Upper lobe of right lung (tissue), 1 donor: ENCODE results near the gene TDRKH. TPM values are rescaled to one million over a fixed set of nuclear protein-coding genes. Genes with fewer than 3 reads are reported as not detected.
"Not testable (repeated sequence)": the region's sequence is repeated elsewhere in the genome, so short reads cannot be mapped to it uniquely, and the experiment has no call there.

Experiments
- ATAC-seq: fragments of 200-7000 bp; cut with Tn5 transposase; one replicate; pipeline ENCODE4 v1.9.1; 2020; ENCODE audit warnings: mild to moderate bottlenecking, moderate library complexity
- DNase-seq: peaks from one replicate; pipeline ENCODE4 v3.0.0-alpha.2; 2020
- H3K27ac ChIP-seq: fragments of 200-600 bp; one replicate; pipeline ENCODE4 v1.8.0; 2022
- H3K27me3 ChIP-seq: fragments of 200-600 bp; one replicate; pipeline ENCODE4 v1.8.0; 2022; ENCODE audit warnings: mild to moderate bottlenecking
- H3K36me3 ChIP-seq: fragments of 200-600 bp; one replicate; pipeline ENCODE4 v1.8.0; 2022
- H3K4me1 ChIP-seq: fragments of 200-600 bp; one replicate; pipeline ENCODE4 v1.8.0; 2022
- H3K4me3 ChIP-seq: fragments of 200-600 bp; one replicate; pipeline ENCODE4 v1.8.0; 2022; ENCODE audit warnings: mild to moderate bottlenecking
- H3K9me3 ChIP-seq: fragments of 200-600 bp; one replicate; pipeline ENCODE4 v1.8.0; 2022
- intact Hi-C: fragments of 100-400 bp; cut with DNase I; formaldehyde crosslinking; loops from one replicate; pipeline ENCODE4 v1.11.0; 2022
- total RNA-seq: library from RNA; stranded (reverse); fragmentation: NEBNext Ultra II Directional; extraction: Animal tissue kit (Norgen Biotek cat#: 25700); gene quantifications from one replicate; pipeline ENCODE4 v1.2.1, GENCODE V29; 2021
- TF ChIP-seq, protein P1 (sequence below): fragments of 200-600 bp; IDR thresholded peaks from one replicate; pipeline ENCODE4 v1.8.0; 2022; ENCODE audit warnings: antibody characterized with exemption
- donor health status: DM: no; HTN: yes; CAD: no; lungs with severe emphysema.

Gene TDRKH
- total RNA-seq, 1 donor from 2014 or later, result 12.8 TPM

DNA sequence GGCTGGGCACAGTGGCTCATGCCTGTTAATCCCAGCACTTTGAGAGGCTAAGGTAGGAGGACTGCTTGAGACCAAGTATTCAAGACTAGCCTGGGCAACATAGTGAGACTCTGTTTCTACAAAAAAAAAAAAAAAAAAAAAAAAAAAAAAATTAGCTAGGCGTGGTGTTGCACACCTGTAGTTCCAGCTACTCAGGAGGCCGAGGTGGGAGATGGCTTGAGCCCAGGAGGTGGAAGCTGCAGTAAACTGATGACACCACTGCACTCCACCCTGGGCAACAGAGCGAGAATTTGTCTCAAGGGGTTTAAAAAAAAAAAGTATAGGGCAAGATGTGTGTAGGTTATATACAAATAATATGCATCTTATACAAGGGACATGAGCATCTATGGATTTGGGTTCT lies 2.6 kb downstream of the TDRKH start:
- Histone ChIP-seq H3K36me3 (no peaks in the 10 kb centered on the region), H3K9me3 (no peaks in the 10 kb centered on the region), H3K27ac (no peak overlapping the region), H3K4me1 (no peaks in the 10 kb centered on the region), H3K27me3 (no peaks in the 10 kb centered on the region), H3K4me3 (no peak overlapping the region)
- intact Hi-C loops, result no loop called here
- DNase-seq (no peak), ATAC-seq (no peak)
- TF ChIP-seq, protein P1, sequence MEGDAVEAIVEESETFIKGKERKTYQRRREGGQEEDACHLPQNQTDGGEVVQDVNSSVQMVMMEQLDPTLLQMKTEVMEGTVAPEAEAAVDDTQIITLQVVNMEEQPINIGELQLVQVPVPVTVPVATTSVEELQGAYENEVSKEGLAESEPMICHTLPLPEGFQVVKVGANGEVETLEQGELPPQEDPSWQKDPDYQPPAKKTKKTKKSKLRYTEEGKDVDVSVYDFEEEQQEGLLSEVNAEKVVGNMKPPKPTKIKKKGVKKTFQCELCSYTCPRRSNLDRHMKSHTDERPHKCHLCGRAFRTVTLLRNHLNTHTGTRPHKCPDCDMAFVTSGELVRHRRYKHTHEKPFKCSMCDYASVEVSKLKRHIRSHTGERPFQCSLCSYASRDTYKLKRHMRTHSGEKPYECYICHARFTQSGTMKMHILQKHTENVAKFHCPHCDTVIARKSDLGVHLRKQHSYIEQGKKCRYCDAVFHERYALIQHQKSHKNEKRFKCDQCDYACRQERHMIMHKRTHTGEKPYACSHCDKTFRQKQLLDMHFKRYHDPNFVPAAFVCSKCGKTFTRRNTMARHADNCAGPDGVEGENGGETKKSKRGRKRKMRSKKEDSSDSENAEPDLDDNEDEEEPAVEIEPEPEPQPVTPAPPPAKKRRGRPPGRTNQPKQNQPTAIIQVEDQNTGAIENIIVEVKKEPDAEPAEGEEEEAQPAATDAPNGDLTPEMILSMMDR, result no peak

DNA sequence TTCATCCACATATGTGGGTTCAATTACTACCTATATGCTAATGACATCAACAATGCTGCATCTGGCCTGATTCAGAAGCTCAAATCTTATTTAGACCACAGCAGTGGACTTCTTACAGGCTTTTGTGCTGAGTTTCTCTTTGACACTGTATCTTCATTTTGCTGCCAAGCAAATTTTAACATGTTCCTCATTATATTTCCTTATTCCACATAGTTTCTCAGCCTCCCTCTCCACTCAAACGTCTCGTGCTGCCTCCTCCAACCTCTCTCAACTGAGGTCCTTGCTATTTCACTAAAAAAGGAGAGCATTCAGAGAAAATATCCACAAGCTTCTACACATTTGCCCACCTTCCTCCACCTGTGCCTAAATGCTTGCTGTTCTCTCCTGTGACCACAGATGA lies 6.5 kb downstream of the TDRKH start:
- Histone ChIP-seq H3K4me3 (no peak overlapping the region), H3K27me3 (no peaks in the 10 kb centered on the region), H3K4me1 (no peaks in the 10 kb centered on the region), H3K36me3 (peaks cover 11% of the 10 kb centered on the region), H3K9me3 (no peaks in the 10 kb centered on the region), H3K27ac (no peak overlapping the region)
- ATAC-seq (no peak), DNase-seq (no peak)
- intact Hi-C loops, result no loop called here
- TF ChIP-seq, protein P1, result no peak

DNA sequence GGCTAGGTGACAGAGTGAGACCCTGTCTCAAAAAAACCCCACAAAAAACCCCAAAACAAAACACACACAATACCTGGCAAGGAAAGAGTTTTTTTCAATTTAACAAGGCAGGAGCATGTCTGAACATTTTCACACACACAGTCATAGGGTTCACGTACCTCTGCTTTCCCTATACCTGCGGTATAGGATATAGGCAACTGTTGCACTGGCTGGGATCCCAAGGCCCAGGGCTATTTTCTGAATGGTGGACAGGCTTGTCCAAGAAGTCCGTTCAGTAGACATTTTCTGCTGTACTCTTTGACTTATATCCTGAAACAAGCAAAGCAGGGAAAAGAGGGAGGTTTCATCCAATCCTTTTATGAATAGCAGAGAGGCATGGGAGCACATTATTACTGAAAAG lies 7.6 kb downstream of the TDRKH start:
- ATAC-seq (no peak), DNase-seq (no peak)
- H3K4me3 ChIP-seq, result no peak overlapping the region
- H3K27ac ChIP-seq, result no peak overlapping the region
- H3K27me3 ChIP-seq, result no peaks in the 10 kb centered on the region
- intact Hi-C loops, result no loop called here
- peaks cover 11% of the 10 kb centered on the region for H3K36me3 ChIP-seq
- TF ChIP-seq, protein P1, result no peak
- H3K4me1 ChIP-seq, result no peaks in the 10 kb centered on the region
- H3K9me3 ChIP-seq, result no peaks in the 10 kb centered on the region

DNA sequence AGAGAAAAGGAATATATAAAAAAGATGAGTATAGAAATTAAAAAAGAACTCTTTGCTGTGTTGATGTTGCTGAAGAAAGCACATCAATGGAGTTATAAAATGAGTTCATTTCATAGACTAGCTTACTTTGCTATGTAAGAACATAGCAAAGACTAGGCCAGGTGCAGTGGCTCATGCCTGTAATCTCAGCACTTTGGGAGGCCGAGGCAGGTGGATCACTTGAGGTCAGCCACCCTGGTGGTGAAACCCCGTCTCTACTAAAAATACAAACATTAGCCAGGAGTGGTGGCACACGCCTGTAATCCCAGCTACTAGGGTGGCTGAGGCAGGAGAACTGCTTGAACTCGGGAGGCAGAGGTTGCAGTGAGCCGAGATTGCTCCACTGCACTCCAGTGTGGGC lies 8.3 kb downstream of the TDRKH start:
- peaks cover 11% of the 10 kb centered on the region for H3K36me3 ChIP-seq
- not testable (repeated sequence) for ATAC-seq

DNA sequence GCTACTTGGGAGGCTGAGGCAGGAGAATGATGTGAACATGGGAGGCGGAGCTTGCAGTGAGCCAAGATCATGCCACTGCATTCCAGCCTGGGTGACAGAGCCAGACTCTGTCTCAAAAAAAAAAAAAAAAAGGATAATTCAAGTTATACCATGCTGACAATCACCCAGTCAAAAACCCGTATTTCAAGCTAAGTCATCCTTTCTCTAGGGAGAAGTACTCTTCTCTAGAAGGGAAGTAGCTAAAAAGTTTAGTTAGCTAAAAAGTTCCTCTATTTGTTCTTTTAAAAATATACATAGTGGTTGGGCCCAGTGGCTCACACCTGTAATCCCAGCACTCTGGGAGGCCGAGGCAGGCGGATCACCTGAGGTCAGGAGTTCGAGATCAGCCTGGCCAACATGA lies 9.6 kb downstream of the TDRKH start:
- H3K36me3 ChIP-seq, result peaks cover 24% of the 10 kb centered on the region
- H3K4me3 ChIP-seq, intact Hi-C loops, DNase-seq, H3K9me3 ChIP-seq, ATAC-seq, H3K27me3 ChIP-seq, H3K4me1 ChIP-seq, H3K27ac ChIP-seq: not testable (repeated sequence)

More for the DNA sequence above, 8.3 kb downstream of the TDRKH start:
- H3K27me3 ChIP-seq, H3K9me3 ChIP-seq, H3K4me3 ChIP-seq, H3K4me1 ChIP-seq, DNase-seq, intact Hi-C loops, H3K27ac ChIP-seq: not testable (repeated sequence)

DNA sequence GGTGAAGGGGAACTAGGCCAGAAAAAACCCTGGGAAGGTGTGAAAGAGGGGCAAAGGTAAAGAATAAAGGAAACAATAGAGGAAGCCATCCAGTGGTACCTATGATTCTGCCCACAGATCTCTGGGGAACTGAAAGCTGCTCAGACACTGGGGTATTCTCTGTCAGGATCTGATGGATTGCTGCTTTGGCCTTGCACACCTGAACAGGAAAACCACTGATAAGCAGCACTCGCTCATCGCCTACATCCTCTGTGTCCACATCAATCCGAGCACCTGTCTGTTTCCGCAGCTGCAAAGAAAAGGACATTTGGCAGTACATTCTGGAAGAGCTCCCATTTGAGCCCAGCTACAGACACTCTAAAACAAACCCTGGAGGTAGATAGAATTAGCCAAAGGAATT lies 10.4 kb downstream of the TDRKH start:
- no peak for ATAC-seq
- Histone ChIP-seq H3K4me1 (no peaks in the 10 kb centered on the region), H3K27ac (no peak overlapping the region), H3K4me3 (no peak overlapping the region), H3K36me3 (peaks cover 29% of the 10 kb centered on the region), H3K9me3 (no peaks in the 10 kb centered on the region), H3K27me3 (no peaks in the 10 kb centered on the region)
- TF ChIP-seq, protein P1, result no peak
- DNase-seq, result no peak
- intact Hi-C loops, result no loop called here

DNA sequence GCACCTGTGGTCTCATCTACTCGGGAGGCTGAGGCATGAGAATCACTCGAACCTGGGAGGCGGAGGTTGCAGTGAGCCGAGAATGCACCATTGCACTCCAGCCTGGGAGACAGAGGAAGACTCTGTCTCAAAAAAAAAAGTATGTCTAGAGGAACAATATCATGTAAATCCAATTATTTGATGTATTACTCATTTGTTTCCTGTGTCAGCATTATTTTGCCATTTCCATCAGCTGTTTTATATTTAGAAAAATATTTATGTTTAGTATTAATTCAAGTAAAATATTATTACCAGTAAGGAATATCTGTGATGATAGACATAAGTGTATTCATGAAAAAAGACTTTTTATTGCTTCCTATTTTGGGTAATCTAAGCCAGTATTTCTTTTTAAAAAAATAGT lies 13.0 kb downstream of the TDRKH start:
- Histone ChIP-seq H3K27ac (no peak overlapping the region), H3K27me3 (no peaks in the 10 kb centered on the region), H3K4me3 (no peak overlapping the region), H3K9me3 (no peaks in the 10 kb centered on the region), H3K4me1 (no peaks in the 10 kb centered on the region), H3K36me3 (peaks cover 38% of the 10 kb centered on the region)
- TF ChIP-seq, protein P1, result no peak
- DNase-seq (no peak), ATAC-seq (no peak)
- intact Hi-C loops, result no loop called here
